H1 (cell line): Measurements from ENCODE around the gene PVR. TPM values are rescaled to one million over a fixed set of nuclear protein-coding genes. Genes with fewer than 3 reads are reported as not detected.

Source experiments
- CTCF ChIA-PET: fragments of 300-600 bp; sonication (Branson Sonifier 250); formaldehyde crosslinking; loops from one replicate; lab custom pipeline; 2021; ENCODE audit not compliant: partially characterized antibody; lab: Charles Lee
- POLR2A ChIA-PET: fragments of 300-600 bp; sonication (Branson Sonifier 250); formaldehyde crosslinking; loops from one replicate; lab custom pipeline; 2021; ENCODE audit warnings: inconsistent platforms; ENCODE audit not compliant: partially characterized antibody; lab: Charles Lee
- DNase-seq, 2 experiments: peaks; one replicate each; pipeline versions ENCODE4 v3.0.0 to v3.0.0-alpha.2; 2010 to 2022; ENCODE audit warnings: low spot score in 2 of 2, low read depth in 1 of 2, mixed read lengths in 1 of 2
- FAIRE-seq: peaks from 2 replicates; lab custom pipeline; 2011; peaks lifted over from hg19 to GRCh38; lab: Jason Lieb, UNC
- H2AFZ ChIP-seq: 2 replicates; pipeline ENCODE4 v1.8.1; 2012; ENCODE audit warnings: low read length, inconsistent platforms
- H2AK5ac ChIP-seq: 2 replicates; pipeline ENCODE4 v1.6.1; 2013; ENCODE audit warnings: low read depth, low read length
- H2BK120ac ChIP-seq: replicated peaks from 2 replicates; pipeline ENCODE3; 2013; ENCODE audit warnings: low read depth, low read length, inconsistent platforms
- H2BK12ac ChIP-seq: 2 replicates; pipeline ENCODE4 v1.6.1; 2013; ENCODE audit warnings: low read depth, low read length
- H2BK15ac ChIP-seq: 2 replicates; pipeline ENCODE4 v1.6.1; 2013; ENCODE audit warnings: low read length
- H2BK20ac ChIP-seq: 2 replicates; pipeline ENCODE4 v1.6.1; 2013; ENCODE audit warnings: low read length
- H2BK5ac ChIP-seq: 2 replicates; pipeline ENCODE4 v1.6.1; 2013; ENCODE audit warnings: low read depth, low read length
- H3K14ac ChIP-seq: 2 replicates; pipeline ENCODE4 v1.6.1; 2013; ENCODE audit warnings: inconsistent platforms; ENCODE audit not compliant: insufficient read length
- H3K18ac ChIP-seq: 2 replicates; pipeline ENCODE4 v1.6.1; 2013; ENCODE audit warnings: low read length; ENCODE audit errors: extremely low read depth
- H3K23ac ChIP-seq: 2 replicates; pipeline ENCODE4 v1.6.1; 2013; ENCODE audit warnings: inconsistent platforms; ENCODE audit not compliant: insufficient read length
- H3K23me2 ChIP-seq: 2 replicates; pipeline ENCODE4 v1.6.1; 2013; ENCODE audit warnings: low read depth, low read length
- H3K27ac ChIP-seq: 2 replicates; pipeline ENCODE4 v1.6.1; 2011; ENCODE audit warnings: low read depth, low read length, inconsistent platforms
- H3K27me3 ChIP-seq, 4 experiments: replicated peaks in 1 of 4; 1 replicate in 1 of 4; 2 replicates in 3 of 4; pipeline versions ENCODE4 v1.6.1 to v1.8.1; 2011 to 2013; ENCODE audit warnings: low read length in 3 of 4, mild to moderate bottlenecking in 3 of 4, inconsistent platforms in 2 of 4, mixed read lengths in 2 of 4, moderate library complexity in 1 of 4; ENCODE audit not compliant: control insufficient read depth in 3 of 4, insufficient read depth in 3 of 4; ENCODE audit errors: extremely low read depth in 1 of 4
- H3K36me3 ChIP-seq, 4 experiments: 2 replicates each; pipeline versions ENCODE4 v1.6.1 to v1.8.1; 2011 to 2013; ENCODE audit warnings: mild to moderate bottlenecking in 4 of 4, low read length in 3 of 4, moderate library complexity in 2 of 4, control low read depth in 1 of 4, inconsistent platforms in 1 of 4; ENCODE audit not compliant: insufficient read depth in 4 of 4, control insufficient read depth in 2 of 4
- H3K4ac ChIP-seq: replicated peaks from 2 replicates; pipeline ENCODE3; 2013; ENCODE audit warnings: low read length, low read depth, mixed read lengths, inconsistent platforms; ENCODE audit not compliant: insufficient read length
- H3K4me1 ChIP-seq, 4 experiments: replicated peaks in 1 of 4; 1 replicate in 1 of 4; 2 replicates in 3 of 4; pipeline versions ENCODE4 v1.6.1 to v1.8.1; 2011 to 2013; ENCODE audit warnings: low read length in 3 of 4, inconsistent platforms in 2 of 4, mixed read lengths in 1 of 4; ENCODE audit not compliant: insufficient read depth in 4 of 4, control insufficient read depth in 3 of 4
- H3K4me2 ChIP-seq, 2 experiments: 2 replicates each; pipeline versions ENCODE4 v1.6.1 to v1.8.1; 2011 to 2013; ENCODE audit warnings: low read depth in 2 of 2, low read length in 2 of 2, control low read depth in 1 of 2, inconsistent platforms in 1 of 2, mild to moderate bottlenecking in 1 of 2; ENCODE audit not compliant: insufficient read depth in 1 of 2
- H3K4me3 ChIP-seq, 4 experiments: fragments of 200-600, 300-600 bp in 1 of 4; sonication (generic), shearing (Covaris generic), sonication (Bioruptor Twin) in 1 of 4; 2 replicates each; pipeline versions ENCODE4 v1.5.1 to v1.8.1; 2011 to 2016; ENCODE audit warnings: low read length in 4 of 4, low read depth in 3 of 4, control low read depth in 2 of 4, inconsistent platforms in 2 of 4, mild to moderate bottlenecking in 2 of 4, mixed read lengths in 1 of 4, moderate library complexity in 1 of 4; ENCODE audit not compliant: insufficient read depth in 2 of 4; ENCODE audit errors: extremely low read depth in 1 of 4
- H3K56ac ChIP-seq: replicated peaks from 2 replicates; pipeline ENCODE3; 2013; ENCODE audit warnings: low read depth, mild to moderate bottlenecking, mixed read lengths, low read length, inconsistent platforms; ENCODE audit not compliant: insufficient read length
- H3K79me1 ChIP-seq: 2 replicates; pipeline ENCODE4 v1.6.1; 2013; ENCODE audit warnings: low read depth, low read length, control low read depth
- H3K79me2 ChIP-seq, 2 experiments: 2 replicates each; pipeline versions ENCODE4 v1.6.1 to v1.8.1; 2012 to 2013; ENCODE audit warnings: low read length in 2 of 2, mild to moderate bottlenecking in 2 of 2, inconsistent platforms in 1 of 2; ENCODE audit not compliant: insufficient read depth in 2 of 2, control insufficient read depth in 1 of 2
- H3K9ac ChIP-seq, 4 experiments: replicated peaks in 1 of 4; 1 replicate in 1 of 4; 2 replicates in 3 of 4; pipeline versions ENCODE4 v1.6.1 to v1.8.1; 2011 to 2013; ENCODE audit warnings: low read depth in 3 of 4, low read length in 3 of 4, control low read depth in 2 of 4, mild to moderate bottlenecking in 2 of 4, moderate library complexity in 2 of 4, inconsistent platforms in 1 of 4; ENCODE audit errors: extremely low read depth in 1 of 4
- H3K9me3 ChIP-seq, 2 experiments: 2 replicates each; pipeline versions ENCODE4 v1.6.1 to v1.8.1; 2012 to 2013; ENCODE audit warnings: mild to moderate bottlenecking in 2 of 2, moderate library complexity in 2 of 2, control low read depth in 1 of 2, inconsistent platforms in 1 of 2, low read depth in 1 of 2, low read length in 1 of 2, mixed read lengths in 1 of 2; ENCODE audit not compliant: insufficient read depth in 2 of 2
- H4K20me1 ChIP-seq, 2 experiments: replicated peaks in 1 of 2; 2 replicates each; pipeline versions ENCODE3 to v1.8.1; 2011 to 2013; ENCODE audit warnings: inconsistent platforms in 2 of 2, low read length in 2 of 2, mild to moderate bottlenecking in 1 of 2; ENCODE audit not compliant: insufficient read depth in 2 of 2, control insufficient read depth in 1 of 2
- H4K5ac ChIP-seq: 2 replicates; pipeline ENCODE4 v1.6.1; 2013; ENCODE audit warnings: low read length, low read depth, mixed read lengths, inconsistent platforms; ENCODE audit not compliant: insufficient read length
- H4K8ac ChIP-seq: 2 replicates; pipeline ENCODE4 v1.8.0; 2013; ENCODE audit warnings: mild to moderate bottlenecking, moderate library complexity, low read length, inconsistent platforms; ENCODE audit not compliant: insufficient read depth; ENCODE audit errors: extremely low read depth
- H4K91ac ChIP-seq: replicated peaks from 2 replicates; pipeline ENCODE3; 2013; ENCODE audit warnings: low read length, mixed read lengths, inconsistent platforms; ENCODE audit not compliant: insufficient read length
- JUN ChIP-seq: IDR thresholded peaks from 2 replicates; pipeline ENCODE4 v1.6.1; 2011; ENCODE audit warnings: low read depth, mild to moderate bottlenecking, improper control_type of control experiment, low read length
- POLR2A ChIP-seq, 2 experiments: IDR thresholded peaks; 1 replicate in 1 of 2; 2 replicates in 1 of 2; pipeline ENCODE4 v1.6.1; 2011; ENCODE audit warnings: low read depth in 2 of 2, low read length in 2 of 2, mild to moderate bottlenecking in 2 of 2; ENCODE audit errors: control extremely low read depth in 1 of 2
- WGBS, 2 experiments: shearing (Covaris generic) in 1 of 2; methylation state at CpG; one replicate each; pipeline versions ENCODE4 v1.1.6 to v1.1.7; 2013 to 2015; ENCODE audit warnings: low lambda C conversion rate in 2 of 2, mixed read lengths in 2 of 2, inconsistent platforms in 1 of 2, low coverage in 1 of 2, missing lambda C conversion rate in 1 of 2; ENCODE audit not compliant: insufficient replicate concordance in 2 of 2, insufficient coverage in 1 of 2, insufficient read length in 1 of 2; ENCODE audit errors: extremely low coverage in 1 of 2, missing lambda C conversion rate in 1 of 2; 5-methylcytosine and 5-hydroxymethylcytosine counted together
- polyA plus RNA-seq, 7 experiments: library from polyadenylated mRNA; depleted of rRNA in 3 of 7; stranded (reverse) in 5 of 7; unstranded in 2 of 7; fragments of >200 nt in 5 of 7; fragments of 200-250 nt in 2 of 7; gene quantifications; 1 replicate in 5 of 7; 2 replicates in 1 of 7; 4 replicates in 1 of 7; pipeline versions ENCODE4 v1.2.1 to v1.2.3, GENCODE V29; 2011 to 2013; ENCODE audit warnings: missing spikeins in 2 of 7, mixed read lengths in 2 of 7
- total RNA-seq: library from RNA; stranded (reverse); fragmentation: NEBNext Ultra II Directional; extraction: Animal tissue kit (Norgen Biotek cat#: 25700); gene quantifications from 2 replicates; pipeline ENCODE4 v1.2.1, GENCODE V29; 2021

Gene PVR
- total and polyA plus RNA-seq, 2 of the 8 experiments (the other 6 are each of a cell fraction or from before 2014, with no cell fraction given), result 13.3 to 14.8 TPM

DNA sequence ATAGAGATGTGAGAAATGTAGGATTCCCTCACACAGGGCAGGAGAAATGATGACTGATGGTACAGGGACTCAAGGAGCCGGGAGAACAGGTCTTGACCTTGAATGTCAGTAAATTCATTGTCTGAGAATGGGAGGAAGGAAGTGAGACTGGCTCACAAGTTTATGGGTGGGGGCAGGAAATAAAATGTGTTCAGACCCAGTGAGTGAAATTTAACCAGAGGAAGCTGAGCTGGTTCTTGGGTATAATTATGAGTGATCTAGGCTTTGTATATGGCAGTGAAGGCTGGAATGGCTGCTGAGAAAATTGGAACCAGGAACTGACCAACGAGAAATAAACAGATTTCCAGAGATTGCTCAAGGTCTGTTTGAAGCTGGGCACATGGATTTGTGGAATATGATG, 36.7 kb upstream of the PVR start:
- FAIRE-seq, result no peak
- no peak overlapping the region for H3K23ac ChIP-seq
- no peak overlapping the region for H3K18ac ChIP-seq
- no peak overlapping the region for H4K5ac ChIP-seq
- no peak overlapping the region for H3K9ac ChIP-seq
- H4K8ac ChIP-seq, result no peak overlapping the region
- H2BK15ac ChIP-seq, result 0 out of 2 replicates have a peak overlapping the region, but pooled peaks have one; percentile 88
- no peaks in the 10 kb centered on the region for H4K20me1 ChIP-seq
- H3K4me1 ChIP-seq, result peaks cover 0 to 8% (median 4%) of the 10 kb centered on the region in 4 experiments; a peak in 5 of 7 replicates
- no peak overlapping the region for H2AFZ ChIP-seq
- H2BK120ac ChIP-seq, result no peak overlapping the region
- ChIA-PET CTCF (interaction anchor here (0.7 to 1.5 kb wide), 5 partner anchors 10 to 56 kb away, joined by 3 to 4 read pairs (median 3); no protein-coding TSS in a partner anchor), POLR2A (interaction anchor here (0.7 to 1.3 kb wide), 2 partner anchors 29 to 216 kb away, joined by 3 read pairs; no protein-coding TSS in a partner anchor)
- no peak overlapping the region for H4K91ac ChIP-seq
- H3K36me3 ChIP-seq, result no peaks in the 10 kb centered on the region
- no peaks in the 10 kb centered on the region for H3K79me2 ChIP-seq
- no peak overlapping the region for H2BK5ac ChIP-seq
- 0 out of 2 replicates have a peak overlapping the region, but pooled peaks have one; percentile 27 for H2BK12ac ChIP-seq
- 93% methylated on average over 2 of the region's 2 CpGs; no CpG with 5 or more reads in 1 of the 2 experiments for WGBS, 2 experiments
- no peaks in the 10 kb centered on the region for H3K9me3 ChIP-seq
- no peak overlapping the region for H3K56ac ChIP-seq
- no peaks in the 10 kb centered on the region for H3K79me1 ChIP-seq
- no peaks in the 10 kb centered on the region for H3K23me2 ChIP-seq
- H3K4ac ChIP-seq, result no peak overlapping the region
- no peak overlapping the region for H3K14ac ChIP-seq
- no peak overlapping the region for H3K4me2 ChIP-seq
- H2BK20ac ChIP-seq, result 0 out of 2 replicates have a peak overlapping the region, but pooled peaks have one; percentile 61
- no peak for DNase-seq
- H3K4me3 ChIP-seq, result no peak overlapping the region
- no peaks in the 10 kb centered on the region for H3K27me3 ChIP-seq
- 0 out of 2 replicates have a peak overlapping the region, but pooled peaks have one; percentile 5 for H2AK5ac ChIP-seq
- H3K27ac ChIP-seq, result no peak overlapping the region
- TF ChIP-seq POLR2A (IDR thresholded peaks at IDR 0.05; ENCODE audit: control extremely low read depth in 1 of 2, low read depth in 2 of 2, low read length in 2 of 2) (no peak), JUN (no peak)
